ENCODE measurements around the gene PRKAG2. TPM values are rescaled to one million over a fixed set of nuclear protein-coding genes. Genes with fewer than 3 reads are reported as not detected.

Gene PRKAG2
- total and polyA plus RNA-seq, 2 of the 8 experiments (the other 6 are each of a cell fraction or from before 2014, with no cell fraction given): 7.5 to 18.1 TPM

DNA sequence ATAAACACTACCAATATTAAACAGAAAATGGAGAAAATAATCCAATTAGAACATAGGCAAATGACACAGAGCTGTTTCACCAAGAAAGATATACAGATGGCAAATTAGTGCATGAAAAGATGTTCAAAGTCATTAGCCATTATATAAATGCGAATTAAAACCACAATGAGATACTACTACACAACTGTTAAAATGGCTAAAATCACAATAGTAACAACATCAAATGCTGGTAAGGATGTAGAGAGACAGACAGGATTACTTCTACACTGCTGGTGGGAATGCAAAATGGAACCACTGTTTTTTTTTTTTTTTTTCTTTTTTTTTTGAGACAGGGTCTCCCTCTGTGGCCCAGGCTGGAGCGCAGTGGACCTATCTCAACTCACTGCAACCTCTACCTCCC is 242.3 kb downstream of the PRKAG2 start:
- no peaks in the 10 kb centered on the region for H3K36me3 ChIP-seq (ENCODE audit: control insufficient read depth in 2 of 4, insufficient read depth in 4 of 4, low read length in 3 of 4)
- H2BK15ac ChIP-seq (ENCODE audit: low read length): no peak overlapping the region
- POLR2A ChIA-PET (ENCODE audit: partially characterized antibody): no interaction called here
- no peak overlapping the region for H3K4ac ChIP-seq (replicated peaks; ENCODE audit: insufficient read length, low read depth, low read length)
- no peak overlapping the region for H4K5ac ChIP-seq (ENCODE audit: insufficient read length, low read depth, low read length)
- no peak overlapping the region for H4K91ac ChIP-seq (replicated peaks; ENCODE audit: insufficient read length, low read length)
- H4K20me1 ChIP-seq (replicated peaks in 1 of 2; ENCODE audit: control insufficient read depth in 1 of 2, insufficient read depth in 2 of 2, low read length in 2 of 2): no peaks in the 10 kb centered on the region
- FAIRE-seq: no peak
- H3K27ac ChIP-seq (ENCODE audit: low read depth, low read length): no peak overlapping the region
- H2BK20ac ChIP-seq (ENCODE audit: low read length): no peak overlapping the region
- peaks cover 0 to 19% (median 10%) of the 10 kb centered on the region in 4 experiments; a peak in 5 of 7 replicates for H3K27me3 ChIP-seq (replicated peaks in 1 of 4; ENCODE audit: control insufficient read depth in 3 of 4, extremely low read depth in 1 of 4, insufficient read depth in 3 of 4, low read length in 3 of 4)
- peaks cover 0 to 3% of the 10 kb centered on the region in 2 experiments; a peak in 1 of 4 replicates for H3K9me3 ChIP-seq (ENCODE audit: insufficient read depth in 2 of 2, low read depth in 1 of 2, low read length in 1 of 2)
- H3K14ac ChIP-seq (ENCODE audit: insufficient read length): no peak overlapping the region
- H2BK12ac ChIP-seq (ENCODE audit: low read depth, low read length): no peak overlapping the region
- peaks cover 0 to 6% (median 2%) of the 10 kb centered on the region in 4 experiments; a peak in 4 of 7 replicates for H3K4me1 ChIP-seq (replicated peaks in 1 of 4; ENCODE audit: control insufficient read depth in 3 of 4, insufficient read depth in 4 of 4, low read length in 3 of 4)
- H3K4me2 ChIP-seq (ENCODE audit: insufficient read depth in 1 of 2, low read depth in 2 of 2, low read length in 2 of 2): no peak overlapping the region
- no peak overlapping the region for H2BK5ac ChIP-seq (ENCODE audit: low read depth, low read length)
- peaks cover 4% of the 10 kb centered on the region; the same call in 1 of the 2 replicates for H3K23me2 ChIP-seq (ENCODE audit: low read depth, low read length)
- TF ChIP-seq HDAC2 (IDR thresholded peaks at IDR 0.05; ENCODE audit: borderline replicate concordance in 1 of 2, low read depth in 2 of 2, low read length in 2 of 2) (no peak), BACH1 (IDR thresholded peaks at IDR 0.05; ENCODE audit: low read length) (no peak), RXRA (IDR thresholded peaks at IDR 0.05; ENCODE audit: insufficient read depth, low read depth, low read length) (no peak), SRF (IDR thresholded peaks at IDR 0.05; ENCODE audit: low read depth, low read length) (no peak)
- TF ChIP-seq, protein P1, sequence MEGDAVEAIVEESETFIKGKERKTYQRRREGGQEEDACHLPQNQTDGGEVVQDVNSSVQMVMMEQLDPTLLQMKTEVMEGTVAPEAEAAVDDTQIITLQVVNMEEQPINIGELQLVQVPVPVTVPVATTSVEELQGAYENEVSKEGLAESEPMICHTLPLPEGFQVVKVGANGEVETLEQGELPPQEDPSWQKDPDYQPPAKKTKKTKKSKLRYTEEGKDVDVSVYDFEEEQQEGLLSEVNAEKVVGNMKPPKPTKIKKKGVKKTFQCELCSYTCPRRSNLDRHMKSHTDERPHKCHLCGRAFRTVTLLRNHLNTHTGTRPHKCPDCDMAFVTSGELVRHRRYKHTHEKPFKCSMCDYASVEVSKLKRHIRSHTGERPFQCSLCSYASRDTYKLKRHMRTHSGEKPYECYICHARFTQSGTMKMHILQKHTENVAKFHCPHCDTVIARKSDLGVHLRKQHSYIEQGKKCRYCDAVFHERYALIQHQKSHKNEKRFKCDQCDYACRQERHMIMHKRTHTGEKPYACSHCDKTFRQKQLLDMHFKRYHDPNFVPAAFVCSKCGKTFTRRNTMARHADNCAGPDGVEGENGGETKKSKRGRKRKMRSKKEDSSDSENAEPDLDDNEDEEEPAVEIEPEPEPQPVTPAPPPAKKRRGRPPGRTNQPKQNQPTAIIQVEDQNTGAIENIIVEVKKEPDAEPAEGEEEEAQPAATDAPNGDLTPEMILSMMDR (IDR thresholded peaks at IDR 0.05; ENCODE audit: control extremely low read depth in 1 of 3, insufficient read depth in 1 of 3, low read depth in 1 of 3, low read length in 3 of 3): no peak
- no peak overlapping the region for H3K4me3 ChIP-seq (ENCODE audit: extremely low read depth in 1 of 4, insufficient read depth in 2 of 4, low read depth in 3 of 4, low read length in 4 of 4)
- no peak overlapping the region for H3K56ac ChIP-seq (replicated peaks; ENCODE audit: insufficient read length, low read depth, low read length)
- H3K79me1 ChIP-seq (ENCODE audit: low read depth, low read length): no peaks in the 10 kb centered on the region
- no peak overlapping the region for H3K9ac ChIP-seq (replicated peaks in 1 of 4; ENCODE audit: extremely low read depth in 1 of 4, low read depth in 3 of 4, low read length in 3 of 4)
- no peak overlapping the region for H4K8ac ChIP-seq (ENCODE audit: extremely low read depth, insufficient read depth, low read length)
- H2BK120ac ChIP-seq (replicated peaks; ENCODE audit: low read depth, low read length): no peak overlapping the region
- no peaks in the 10 kb centered on the region for H3K79me2 ChIP-seq (ENCODE audit: control insufficient read depth in 1 of 2, insufficient read depth in 2 of 2, low read length in 2 of 2)
- no peak overlapping the region for H2AFZ ChIP-seq (ENCODE audit: low read length)
- no peak overlapping the region for H2AK5ac ChIP-seq (ENCODE audit: low read depth, low read length)
- CTCF ChIA-PET (ENCODE audit: partially characterized antibody): interaction anchor here (0.6 to 10.8 kb wide), 7 partner anchors 8 to 178 kb away, joined by 3 to 107 read pairs (median 5); no protein-coding TSS in a partner anchor
- no peak overlapping the region for H3K18ac ChIP-seq (ENCODE audit: extremely low read depth, low read length)
- no peak for DNase-seq (ENCODE audit: low read depth in 1 of 2, low spot score in 2 of 2)
- WGBS, 2 experiments (ENCODE audit: extremely low coverage in 1 of 2, insufficient coverage in 1 of 2, insufficient read length in 1 of 2, insufficient replicate concordance in 2 of 2, low coverage in 1 of 2, low lambda C conversion rate in 2 of 2, missing lambda C conversion rate in 1 of 2): 91% methylated on average over 2 of the region's 2 CpGs; no CpG with 5 or more reads in 1 of the 2 experiments
- H3K23ac ChIP-seq (ENCODE audit: insufficient read length): no peak overlapping the region

Measured in H1 (cell line).